Measurements from ENCODE around the gene ARL15. TPM values are rescaled to one million over a fixed set of nuclear protein-coding genes. Genes with fewer than 3 reads are reported as not detected.

The ARL15 gene
- total and polyA plus RNA-seq, 2 of the 8 experiments (the other 6 are each of a cell fraction or from before 2014, with no cell fraction given): 9.9 to 21.2 TPM

DNA sequence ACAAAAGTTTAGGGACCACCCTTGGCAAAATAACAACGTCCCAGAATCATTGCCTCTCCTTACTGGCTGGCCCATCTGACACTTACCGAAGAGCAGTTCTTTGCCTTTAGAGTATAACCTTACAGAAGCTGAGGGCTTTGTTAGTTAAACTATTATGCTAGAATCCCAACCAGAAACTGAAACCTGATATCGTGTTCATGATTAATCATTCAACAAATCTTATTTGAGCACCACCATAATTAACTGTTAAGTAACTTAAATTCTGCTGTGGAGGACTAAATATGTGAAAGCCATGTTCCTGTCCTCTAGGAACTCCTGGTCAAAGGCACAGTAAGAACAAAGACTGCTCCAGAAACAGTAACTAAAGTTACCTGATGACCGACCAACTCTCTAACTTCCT lies 104.9 kb downstream of the ARL15 start (continued):
- TF ChIP-seq ATF2 (IDR thresholded peaks at IDR 0.05; ENCODE audit: low read length): no peak
- TF ChIP-seq NANOG (IDR thresholded peaks at IDR 0.05; ENCODE audit: insufficient read depth, low read depth, low read length, poor library complexity, severe bottlenecking): no peak
- TF ChIP-seq SP1 (IDR thresholded peaks at IDR 0.05; ENCODE audit: low read depth, low read length): no peak
- no peak for TF ChIP-seq FOSL1 (IDR thresholded peaks at IDR 0.05; ENCODE audit: insufficient read depth, low read depth, low read length)
- TF ChIP-seq POLR2AphosphoS5 (IDR thresholded peaks at IDR 0.05; ENCODE audit: low read depth, low read length): no peak
- no peak for TF ChIP-seq CHD7 (IDR thresholded peaks at IDR 0.05; ENCODE audit: insufficient replicate concordance, low read length)
- no peak for TF ChIP-seq POLR2A (IDR thresholded peaks at IDR 0.05; ENCODE audit: control extremely low read depth in 1 of 2, low read depth in 2 of 2, low read length in 2 of 2)

Measured in H1 (cell line).